ENCODE measurements around the gene TP53TG5.

DNA sequence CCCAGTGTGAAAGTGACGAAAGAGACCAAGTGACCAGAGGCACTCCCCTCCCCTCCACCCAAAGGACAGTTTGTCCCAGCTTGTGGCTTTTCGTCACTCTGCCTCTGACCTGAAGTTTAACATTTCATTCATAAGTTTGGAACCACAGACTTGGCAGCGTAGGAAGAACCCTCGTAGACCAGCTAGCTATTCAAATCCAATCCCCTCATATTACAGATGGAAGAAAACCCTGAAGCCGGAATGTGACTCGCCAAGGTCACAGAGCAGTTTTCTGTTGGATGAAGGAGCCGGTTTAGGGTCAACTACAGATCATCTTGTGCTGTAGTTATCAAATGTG is 19.1 kb downstream of the TP53TG5 start:
- TF ChIP-seq, protein P1, sequence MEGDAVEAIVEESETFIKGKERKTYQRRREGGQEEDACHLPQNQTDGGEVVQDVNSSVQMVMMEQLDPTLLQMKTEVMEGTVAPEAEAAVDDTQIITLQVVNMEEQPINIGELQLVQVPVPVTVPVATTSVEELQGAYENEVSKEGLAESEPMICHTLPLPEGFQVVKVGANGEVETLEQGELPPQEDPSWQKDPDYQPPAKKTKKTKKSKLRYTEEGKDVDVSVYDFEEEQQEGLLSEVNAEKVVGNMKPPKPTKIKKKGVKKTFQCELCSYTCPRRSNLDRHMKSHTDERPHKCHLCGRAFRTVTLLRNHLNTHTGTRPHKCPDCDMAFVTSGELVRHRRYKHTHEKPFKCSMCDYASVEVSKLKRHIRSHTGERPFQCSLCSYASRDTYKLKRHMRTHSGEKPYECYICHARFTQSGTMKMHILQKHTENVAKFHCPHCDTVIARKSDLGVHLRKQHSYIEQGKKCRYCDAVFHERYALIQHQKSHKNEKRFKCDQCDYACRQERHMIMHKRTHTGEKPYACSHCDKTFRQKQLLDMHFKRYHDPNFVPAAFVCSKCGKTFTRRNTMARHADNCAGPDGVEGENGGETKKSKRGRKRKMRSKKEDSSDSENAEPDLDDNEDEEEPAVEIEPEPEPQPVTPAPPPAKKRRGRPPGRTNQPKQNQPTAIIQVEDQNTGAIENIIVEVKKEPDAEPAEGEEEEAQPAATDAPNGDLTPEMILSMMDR (IDR thresholded peaks at IDR 0.05; ENCODE audit: control extremely low read depth in 1 of 3, insufficient read depth in 1 of 3, low read depth in 1 of 3, low read length in 3 of 3) = no peak
- TF ChIP-seq POLR2AphosphoS5 (IDR thresholded peaks at IDR 0.05; ENCODE audit: low read depth, low read length) = no peak
- no peak for TF ChIP-seq BCL11A (IDR thresholded peaks at IDR 0.05; ENCODE audit: low read depth in 2 of 2, low read length in 2 of 2)
- no peak for TF ChIP-seq SAP30 (IDR thresholded peaks at IDR 0.05; ENCODE audit: insufficient read depth, insufficient replicate concordance, low read length)
- no peak for TF ChIP-seq RFX5 (IDR thresholded peaks at IDR 0.05; ENCODE audit: borderline replicate concordance, low read depth, low read length)
- no peak for TF ChIP-seq JUN (IDR thresholded peaks at IDR 0.05; ENCODE audit: low read depth, low read length)
- no peak for TF ChIP-seq POLR2A (IDR thresholded peaks at IDR 0.05; ENCODE audit: control extremely low read depth in 1 of 2, low read depth in 2 of 2, low read length in 2 of 2)
- TF ChIP-seq EZH2 (IDR thresholded peaks at IDR 0.05; ENCODE audit: low read depth, low read length, severe bottlenecking) = no peak
- TF ChIP-seq PHF8 (conservative IDR thresholded peaks at IDR 0.05; ENCODE audit: low read depth, low read length) = no peak
- TF ChIP-seq TAF1 (IDR thresholded peaks at IDR 0.05; ENCODE audit: low read depth, low read length) = no peak
- TF ChIP-seq RXRA (IDR thresholded peaks at IDR 0.05; ENCODE audit: insufficient read depth, low read depth, low read length) = no peak
- TF ChIP-seq SUZ12 (IDR thresholded peaks at IDR 0.05; ENCODE audit: low read length) = no peak
- TF ChIP-seq CREB1 (IDR thresholded peaks at IDR 0.05) = no peak

Measured in H1 (cell line).